Stimulated activated memory B cell treated with anti-CD40 and anti-IgM and Interleukin-4, amounts not matched to agents 10 μg/mL and 1 μg/mL and 100 μg/mL, for 72 hours (primary cell): Measurements from ENCODE around the gene PROB1.
"Not testable (repeated sequence)": the region's sequence is repeated elsewhere in the genome, so short reads cannot be mapped to it uniquely, and the experiment has no call there.

Source experiments
- ATAC-seq: fragments of 150-1000 bp; cut with Tn5 transposase; 2 replicates; pipeline ENCODE4 v1.10.0; 2021
- H3K27ac Mint-ChIP-seq: one replicate; pipeline ENCODE4 v1.8.0; 2022; ENCODE audit warnings: mild to moderate bottlenecking, mixed read lengths
- H3K27me3 Mint-ChIP-seq: one replicate; pipeline ENCODE4 v1.8.0; 2022; ENCODE audit warnings: mixed read lengths
- H3K36me3 Mint-ChIP-seq: one replicate; pipeline ENCODE4 v1.8.0; 2022; ENCODE audit warnings: mixed read lengths
- H3K4me1 Mint-ChIP-seq: one replicate; pipeline ENCODE4 v1.8.0; 2022; ENCODE audit warnings: mixed read lengths
- H3K4me3 Mint-ChIP-seq: one replicate; pipeline ENCODE4 v1.8.0; 2022; ENCODE audit warnings: mild to moderate bottlenecking, moderate library complexity, mixed read lengths
- H3K9me3 Mint-ChIP-seq: one replicate; pipeline ENCODE4 v1.8.0; 2022; ENCODE audit warnings: mixed read lengths

The PROB1 gene, protein sequence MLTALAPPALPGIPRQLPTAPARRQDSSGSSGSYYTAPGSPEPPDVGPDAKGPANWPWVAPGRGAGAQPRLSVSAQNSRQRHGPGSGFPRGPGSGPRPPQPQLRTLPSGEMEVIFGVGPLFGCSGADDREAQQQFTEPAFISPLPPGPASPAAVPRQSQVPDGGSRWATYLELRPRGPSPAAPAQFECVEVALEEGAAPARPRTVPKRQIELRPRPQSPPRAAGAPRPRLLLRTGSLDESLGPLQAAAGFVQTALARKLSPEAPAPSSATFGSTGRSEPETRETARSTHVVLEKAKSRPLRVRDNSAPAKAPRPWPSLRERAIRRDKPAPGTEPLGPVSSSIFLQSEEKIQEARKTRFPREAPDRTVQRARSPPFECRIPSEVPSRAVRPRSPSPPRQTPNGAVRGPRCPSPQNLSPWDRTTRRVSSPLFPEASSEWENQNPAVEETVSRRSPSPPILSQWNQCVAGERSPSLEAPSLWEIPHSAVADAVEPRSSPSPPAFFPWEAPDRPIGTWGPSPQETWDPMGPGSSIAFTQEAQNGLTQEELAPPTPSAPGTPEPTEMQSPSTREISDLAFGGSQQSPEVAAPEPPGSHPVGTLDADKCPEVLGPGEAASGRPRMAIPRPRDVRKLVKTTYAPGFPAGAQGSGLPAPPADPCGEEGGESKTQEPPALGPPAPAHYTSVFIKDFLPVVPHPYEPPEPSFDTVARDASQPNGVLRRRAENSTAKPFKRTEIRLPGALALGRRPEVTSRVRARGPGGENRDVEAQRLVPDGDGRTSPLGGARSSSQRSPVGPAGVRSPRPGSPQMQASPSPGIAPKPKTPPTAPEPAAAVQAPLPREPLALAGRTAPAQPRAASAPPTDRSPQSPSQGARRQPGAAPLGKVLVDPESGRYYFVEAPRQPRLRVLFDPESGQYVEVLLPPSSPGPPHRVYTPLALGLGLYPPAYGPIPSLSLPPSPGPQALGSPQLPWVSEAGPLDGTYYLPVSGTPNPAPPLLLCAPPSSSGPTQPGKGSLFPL

DNA sequence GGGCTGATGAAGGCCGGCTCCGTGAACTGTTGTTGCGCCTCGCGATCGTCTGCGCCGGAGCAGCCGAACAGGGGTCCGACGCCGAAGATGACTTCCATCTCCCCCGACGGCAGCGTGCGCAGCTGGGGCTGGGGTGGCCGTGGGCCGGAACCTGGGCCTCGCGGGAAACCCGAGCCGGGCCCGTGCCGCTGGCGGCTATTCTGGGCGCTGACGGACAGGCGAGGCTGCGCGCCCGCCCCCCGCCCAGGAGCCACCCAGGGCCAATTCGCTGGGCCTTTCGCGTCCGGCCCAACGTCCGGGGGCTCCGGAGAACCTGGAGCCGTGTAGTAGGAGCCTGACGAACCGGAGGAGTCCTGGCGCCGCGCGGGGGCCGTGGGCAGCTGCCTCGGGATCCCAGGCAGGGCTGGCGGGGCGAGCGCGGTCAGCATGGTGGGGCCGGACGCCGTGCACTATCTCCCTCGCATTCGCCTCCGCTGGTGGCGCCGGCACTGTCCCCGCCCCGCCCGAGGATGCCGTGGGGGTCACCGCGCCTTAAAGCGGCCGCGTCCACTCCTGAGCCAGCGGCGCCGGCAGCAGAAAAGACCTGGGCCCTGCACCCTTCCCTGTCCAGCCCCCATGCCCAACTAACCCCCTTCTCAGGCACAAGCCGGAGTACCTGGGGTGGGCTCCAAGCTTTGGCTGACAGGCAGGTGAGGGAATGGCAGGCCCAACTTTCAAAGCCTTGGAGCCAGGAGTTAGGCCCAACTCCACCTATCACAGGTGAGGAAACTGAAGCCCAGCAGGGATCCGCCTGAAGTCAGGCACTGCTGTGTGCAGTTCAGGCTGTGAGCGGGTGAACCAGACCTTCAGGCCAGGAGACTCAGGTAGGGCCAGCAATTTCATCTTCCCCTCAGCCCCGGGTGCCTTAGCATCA, at the start of gene PROB1:
Gene PROB1 (minus strand): TSS at position 451 of the 913 bp plus-strand sequence. CDS start 23 bp downstream, at position 428.
- ATAC-seq: no peak
- H3K27ac Mint-ChIP-seq: peak within 1 kb of the TSS; percentile 98
- no peaks in the 10 kb centered on the region for H3K9me3 Mint-ChIP-seq
- peaks cover 7% of the 10 kb centered on the region for H3K36me3 Mint-ChIP-seq
- peaks cover 61% of the 10 kb centered on the region for H3K4me1 Mint-ChIP-seq
- H3K4me3 Mint-ChIP-seq: peak within 1 kb of the TSS; percentile 96
- no peaks in the 10 kb centered on the region for H3K27me3 Mint-ChIP-seq

DNA sequence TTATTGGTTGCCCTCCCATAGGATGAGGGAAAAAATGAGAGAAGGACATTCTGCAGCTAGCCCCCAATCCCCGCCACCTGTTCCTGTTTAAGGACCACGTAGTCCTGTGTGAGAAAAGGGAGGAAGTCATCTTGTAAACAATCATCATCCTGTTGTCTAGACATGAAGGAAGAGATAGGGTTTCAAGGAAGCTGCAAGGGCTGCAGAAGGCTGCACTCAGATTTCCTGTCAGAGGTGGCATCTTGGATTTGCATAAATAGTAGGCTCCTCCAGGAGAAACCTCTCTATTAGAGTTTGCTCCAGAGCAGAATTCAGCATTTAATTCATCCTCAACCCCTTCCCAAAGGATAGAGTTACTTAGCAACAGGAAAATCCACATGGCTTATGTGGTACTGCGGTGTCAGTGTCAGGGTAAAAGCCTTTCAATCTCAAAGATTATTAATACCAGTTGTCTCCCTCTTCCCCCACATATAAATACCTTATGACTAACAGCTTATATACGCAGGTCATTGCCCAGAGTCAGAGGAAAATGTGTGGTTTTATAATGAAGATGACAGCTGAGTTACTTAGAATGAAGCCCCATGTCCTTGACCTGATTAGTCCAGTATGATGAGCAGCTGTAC, 49.0 kb upstream of the PROB1 start:
- no peak for ATAC-seq
- Mint-ChIP-seq H3K4me3 (no peak overlapping the region), H3K27ac (no peak overlapping the region), H3K27me3 (no peaks in the 10 kb centered on the region), H3K4me1 (peaks cover 38% of the 10 kb centered on the region), H3K36me3 (no peaks in the 10 kb centered on the region), H3K9me3 (no peaks in the 10 kb centered on the region)

DNA sequence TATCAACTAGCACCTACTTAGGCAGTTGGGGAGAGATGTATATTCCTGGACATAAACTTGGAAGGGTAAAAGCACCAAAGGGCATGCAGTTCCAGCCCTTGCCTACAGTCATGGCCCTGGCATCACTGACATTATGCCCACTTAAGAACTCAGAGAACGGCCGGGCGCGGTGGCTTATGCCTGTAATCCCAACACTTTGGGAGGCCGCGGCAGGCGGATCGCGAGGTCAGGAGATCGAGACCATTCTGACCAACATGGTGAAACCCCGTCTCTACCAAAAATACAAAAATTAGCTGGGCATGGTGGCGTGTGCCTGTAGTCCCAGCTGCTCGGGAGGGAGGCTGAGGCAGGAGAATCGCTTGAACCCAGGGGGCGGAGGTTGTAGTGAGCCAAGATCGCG, 45.5 kb upstream of the PROB1 start:
- Mint-ChIP-seq H3K4me1 (peaks cover 27% of the 10 kb centered on the region), H3K36me3 (peaks cover 15% of the 10 kb centered on the region), H3K27ac (peak overlapping the region; percentile 97)
- not testable (repeated sequence) for H3K27me3 Mint-ChIP-seq, ATAC-seq, H3K9me3 Mint-ChIP-seq, H3K4me3 Mint-ChIP-seq

DNA sequence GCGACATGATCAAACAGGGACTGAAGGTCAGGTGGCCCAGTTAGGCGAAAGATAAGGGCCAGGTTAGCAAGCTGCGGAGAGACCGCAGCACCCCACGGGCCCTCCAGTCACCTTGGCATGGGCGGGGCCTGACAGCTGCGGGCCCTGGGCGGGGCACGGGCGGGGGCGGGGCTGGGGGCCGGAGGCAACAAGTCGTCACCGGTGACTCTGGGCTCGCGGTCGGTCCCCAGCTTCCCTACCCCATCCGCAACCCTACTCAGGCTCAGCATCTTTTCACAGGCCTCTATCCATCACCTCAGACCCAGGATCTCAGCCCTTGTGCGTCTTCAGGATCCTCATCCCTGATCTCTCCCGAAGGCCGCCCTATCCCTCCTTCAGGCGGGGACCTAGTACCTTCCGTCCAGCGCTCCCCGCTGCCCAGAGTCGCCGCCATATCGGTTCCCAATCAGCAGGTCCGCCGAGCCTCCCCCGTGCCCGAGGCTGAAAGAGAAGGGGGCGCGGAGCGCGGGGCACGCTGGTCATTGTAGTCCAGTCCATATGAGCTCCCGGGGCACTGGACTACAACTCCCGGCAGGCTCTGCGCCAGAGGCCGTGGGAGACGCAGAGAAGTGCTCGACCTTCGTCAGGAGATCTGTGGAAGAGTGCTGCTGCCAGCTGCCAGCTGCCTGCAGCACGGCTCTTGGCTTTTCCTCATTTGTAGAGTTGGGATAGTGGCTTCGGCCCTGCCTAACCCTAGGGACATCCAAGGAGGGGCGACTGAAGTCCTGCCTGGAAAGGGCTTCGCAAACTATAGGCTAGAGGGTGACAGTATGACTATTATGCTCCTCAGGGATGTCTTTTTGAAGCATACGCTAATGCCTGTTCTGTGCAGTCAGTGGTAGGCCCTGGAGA, 44.4 kb upstream of the PROB1 start, which contains the start of gene DNAJC18:
Gene DNAJC18 (minus strand): TSS at position 513 of the 891 bp plus-strand sequence. CDS start 80 bp downstream, at position 433.
- peak; percentile 99 for ATAC-seq
- Mint-ChIP-seq H3K27me3 (no peaks in the 10 kb centered on the region), H3K27ac (peak within 1 kb of the TSS; percentile 97), H3K9me3 (no peaks in the 10 kb centered on the region), H3K36me3 (peaks cover 15% of the 10 kb centered on the region), H3K4me3 (peak within 1 kb of the TSS; percentile 97), H3K4me1 (peaks cover 27% of the 10 kb centered on the region)

DNA sequence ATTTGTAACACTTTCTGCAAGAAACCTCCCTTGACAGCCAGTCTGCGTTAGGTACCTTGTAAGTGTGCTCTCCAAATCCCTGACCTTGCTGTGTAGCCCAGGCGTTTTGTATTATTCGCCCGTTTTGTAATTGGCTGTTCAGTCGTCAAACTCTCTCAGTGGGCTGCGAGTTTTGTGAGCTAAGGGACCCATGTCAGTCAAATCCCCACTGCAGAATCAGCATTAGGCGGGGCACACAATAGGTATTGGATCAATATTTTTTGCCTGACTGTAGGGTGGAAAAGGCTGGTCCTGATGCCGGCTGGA, 43.8 kb upstream of the PROB1 start:
- H3K9me3 Mint-ChIP-seq: no peaks in the 10 kb centered on the region
- H3K4me1 Mint-ChIP-seq: peaks cover 24% of the 10 kb centered on the region
- peak overlapping the region; percentile 97 for H3K27ac Mint-ChIP-seq
- ATAC-seq: no peak
- no peaks in the 10 kb centered on the region for H3K27me3 Mint-ChIP-seq
- peak overlapping the region; percentile 97 for H3K4me3 Mint-ChIP-seq
- H3K36me3 Mint-ChIP-seq: peaks cover 15% of the 10 kb centered on the region

DNA sequence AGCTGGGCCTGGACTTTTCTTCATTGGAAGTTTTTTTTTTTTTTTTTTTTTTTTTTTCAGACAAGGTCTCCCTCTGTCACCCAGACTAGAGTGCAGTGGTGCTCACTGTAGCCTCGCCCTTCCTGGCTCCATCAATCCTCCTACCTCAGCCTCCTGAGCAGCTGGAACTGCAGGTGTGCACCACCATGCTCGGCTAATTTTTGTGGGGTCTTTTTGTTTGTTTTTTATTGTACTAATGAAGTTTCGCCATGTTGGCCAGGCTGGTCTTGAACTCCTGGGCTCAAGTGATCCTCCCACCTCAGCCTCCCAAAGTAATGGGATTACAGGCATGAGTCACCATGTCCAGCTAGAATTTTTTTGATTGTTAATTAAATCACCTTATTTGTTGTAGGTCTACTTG, 40.8 kb upstream of the PROB1 start:
- Mint-ChIP-seq H3K27ac (no peak overlapping the region), H3K4me1 (peaks cover 22% of the 10 kb centered on the region), H3K9me3 (no peaks in the 10 kb centered on the region), H3K4me3 (no peak overlapping the region), H3K36me3 (peaks cover 15% of the 10 kb centered on the region), H3K27me3 (no peaks in the 10 kb centered on the region)
- no peak for ATAC-seq

DNA sequence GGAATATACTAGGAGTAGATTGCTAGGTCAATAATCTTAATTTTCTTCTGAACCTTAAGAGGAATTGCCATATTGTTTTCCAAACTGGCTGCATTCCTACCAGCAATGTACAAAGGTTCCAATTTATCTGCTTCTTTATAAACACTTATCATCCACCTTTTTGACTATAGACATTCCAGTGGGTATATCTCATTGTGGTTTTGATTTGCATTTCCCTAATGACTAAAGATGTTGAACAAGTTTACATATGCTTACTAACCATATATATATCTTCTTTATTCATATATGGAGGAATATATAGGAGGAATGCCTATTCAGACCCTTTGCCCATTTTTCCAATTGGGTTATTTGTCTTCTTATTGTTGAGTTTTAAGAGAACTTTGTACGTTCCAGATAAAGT, 36.8 kb upstream of the PROB1 start:
- H3K27me3 Mint-ChIP-seq: no peaks in the 10 kb centered on the region
- no peaks in the 10 kb centered on the region for H3K4me1 Mint-ChIP-seq
- H3K4me3 Mint-ChIP-seq: no peak overlapping the region
- no peak for ATAC-seq
- H3K36me3 Mint-ChIP-seq: peaks cover 16% of the 10 kb centered on the region
- H3K27ac Mint-ChIP-seq: no peak overlapping the region
- H3K9me3 Mint-ChIP-seq: no peaks in the 10 kb centered on the region

DNA sequence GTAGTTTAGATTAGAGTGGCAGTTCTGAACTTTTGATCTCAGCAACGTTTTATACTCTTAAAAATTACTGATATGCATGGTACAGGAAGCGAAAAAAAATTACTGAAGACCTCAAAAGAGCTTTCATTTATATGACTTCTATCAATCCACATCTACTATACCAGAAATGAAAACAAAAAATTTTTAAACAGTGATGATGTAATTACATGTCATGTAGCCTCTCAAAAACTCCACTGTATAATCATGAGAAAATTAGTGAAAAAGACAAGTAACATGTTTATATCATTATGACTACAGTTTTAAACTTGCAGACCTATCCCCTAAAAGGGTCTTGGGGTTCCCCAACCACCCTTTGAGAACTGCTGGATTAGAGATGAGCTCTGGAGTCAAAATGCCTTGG, 35.1 kb upstream of the PROB1 start:
- Mint-ChIP-seq H3K9me3 (no peaks in the 10 kb centered on the region), H3K4me3 (no peak overlapping the region), H3K36me3 (peaks cover 16% of the 10 kb centered on the region), H3K27me3 (no peaks in the 10 kb centered on the region), H3K27ac (no peak overlapping the region), H3K4me1 (no peaks in the 10 kb centered on the region)
- no peak for ATAC-seq

DNA sequence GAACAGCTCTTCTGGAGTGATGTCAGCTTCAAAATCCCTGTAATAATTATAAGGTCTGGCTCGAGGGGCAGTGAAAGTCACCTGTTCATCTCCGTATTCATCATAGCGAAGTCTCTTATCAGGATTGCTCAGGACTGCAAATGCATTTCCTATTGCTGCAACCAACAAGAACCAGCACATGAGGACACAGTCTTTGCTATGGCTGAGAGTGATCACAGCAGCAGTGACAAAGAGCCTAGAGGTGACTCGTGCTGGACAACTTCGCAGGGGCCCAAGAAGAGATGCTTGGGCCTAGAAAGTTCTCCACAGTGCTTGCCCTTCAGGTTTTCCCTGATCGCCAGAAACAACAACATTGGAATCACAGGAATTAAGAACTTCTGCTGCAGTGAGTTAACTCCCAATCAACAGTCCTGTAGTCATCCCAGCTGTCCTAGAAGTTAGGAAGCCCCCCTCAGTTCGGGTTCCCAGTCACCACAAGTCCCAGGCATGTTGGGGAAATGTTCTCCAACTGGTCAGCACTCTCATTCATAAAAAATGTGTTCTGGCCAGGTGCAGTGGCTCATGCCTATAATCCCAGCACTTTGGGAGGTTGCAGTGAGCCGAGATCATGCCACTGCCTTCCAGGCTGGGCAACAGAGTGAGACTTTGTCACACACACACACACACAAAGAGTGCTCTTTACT, 31.4 kb upstream of the PROB1 start:
- no peak overlapping the region for H3K27ac Mint-ChIP-seq
- peaks cover 6% of the 10 kb centered on the region for H3K4me1 Mint-ChIP-seq
- H3K27me3 Mint-ChIP-seq: no peaks in the 10 kb centered on the region
- no peaks in the 10 kb centered on the region for H3K9me3 Mint-ChIP-seq
- no peak for ATAC-seq
- H3K4me3 Mint-ChIP-seq: no peak overlapping the region
- H3K36me3 Mint-ChIP-seq: peaks cover 35% of the 10 kb centered on the region

DNA sequence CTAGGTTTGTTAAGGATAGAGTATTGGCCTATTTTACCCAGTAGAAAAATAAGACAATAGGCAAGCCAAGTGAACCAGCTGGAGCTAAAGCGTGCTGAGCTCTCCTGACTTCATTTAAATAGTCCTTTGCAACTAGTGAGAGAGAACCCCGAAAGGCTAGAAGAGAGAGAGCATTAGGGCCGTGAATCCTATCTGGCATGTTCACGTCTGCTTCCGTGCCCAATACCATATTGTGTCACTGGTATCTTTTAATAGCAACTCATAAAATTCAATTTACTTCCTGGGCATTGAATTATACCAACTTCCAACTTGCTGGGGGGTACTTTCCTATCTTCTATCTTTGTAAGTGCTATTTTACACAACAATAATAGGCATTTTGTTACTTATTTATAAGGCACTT, 30.6 kb upstream of the PROB1 start:
- H3K27ac Mint-ChIP-seq: no peak overlapping the region

DNA sequence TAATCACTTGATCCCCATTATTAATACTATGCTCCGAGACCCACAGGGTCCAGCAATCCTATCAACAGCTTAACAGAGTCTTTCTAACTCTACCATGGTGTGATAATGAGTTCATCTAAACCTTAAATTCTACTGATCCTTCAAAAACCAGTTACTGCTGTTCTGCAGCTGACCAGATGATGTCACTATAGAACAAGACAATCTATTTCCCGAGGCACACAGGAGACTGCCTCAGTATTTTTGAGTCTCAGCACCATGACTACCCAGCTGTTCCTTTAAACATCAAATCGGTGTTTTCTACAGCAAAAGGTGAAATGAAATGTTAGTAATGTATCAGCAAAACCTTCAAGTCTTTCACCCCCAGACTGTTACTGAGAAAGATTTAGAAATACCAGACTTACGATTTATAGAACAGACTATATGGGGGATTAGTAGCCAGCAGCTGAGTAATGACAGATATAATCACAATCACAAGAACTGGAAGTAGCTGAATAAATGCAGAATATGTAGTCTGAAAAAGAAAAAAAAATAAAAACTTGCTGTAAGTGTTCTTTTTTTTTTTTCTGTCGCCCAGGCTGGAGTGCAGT, 27.5 kb upstream of the PROB1 start:
- Mint-ChIP-seq H3K27me3 (no peaks in the 10 kb centered on the region), H3K36me3 (peaks cover 52% of the 10 kb centered on the region), H3K27ac (peak overlapping the region; percentile 11), H3K4me3 (no peak overlapping the region), H3K9me3 (no peaks in the 10 kb centered on the region), H3K4me1 (peaks cover 6% of the 10 kb centered on the region)
- ATAC-seq: peak; percentile 83

More for the DNA sequence above, 30.6 kb upstream of the PROB1 start:
- H3K4me3 Mint-ChIP-seq: no peak overlapping the region
- no peak for ATAC-seq
- H3K9me3 Mint-ChIP-seq: no peaks in the 10 kb centered on the region
- peaks cover 41% of the 10 kb centered on the region for H3K36me3 Mint-ChIP-seq
- peaks cover 6% of the 10 kb centered on the region for H3K4me1 Mint-ChIP-seq
- H3K27me3 Mint-ChIP-seq: no peaks in the 10 kb centered on the region

DNA sequence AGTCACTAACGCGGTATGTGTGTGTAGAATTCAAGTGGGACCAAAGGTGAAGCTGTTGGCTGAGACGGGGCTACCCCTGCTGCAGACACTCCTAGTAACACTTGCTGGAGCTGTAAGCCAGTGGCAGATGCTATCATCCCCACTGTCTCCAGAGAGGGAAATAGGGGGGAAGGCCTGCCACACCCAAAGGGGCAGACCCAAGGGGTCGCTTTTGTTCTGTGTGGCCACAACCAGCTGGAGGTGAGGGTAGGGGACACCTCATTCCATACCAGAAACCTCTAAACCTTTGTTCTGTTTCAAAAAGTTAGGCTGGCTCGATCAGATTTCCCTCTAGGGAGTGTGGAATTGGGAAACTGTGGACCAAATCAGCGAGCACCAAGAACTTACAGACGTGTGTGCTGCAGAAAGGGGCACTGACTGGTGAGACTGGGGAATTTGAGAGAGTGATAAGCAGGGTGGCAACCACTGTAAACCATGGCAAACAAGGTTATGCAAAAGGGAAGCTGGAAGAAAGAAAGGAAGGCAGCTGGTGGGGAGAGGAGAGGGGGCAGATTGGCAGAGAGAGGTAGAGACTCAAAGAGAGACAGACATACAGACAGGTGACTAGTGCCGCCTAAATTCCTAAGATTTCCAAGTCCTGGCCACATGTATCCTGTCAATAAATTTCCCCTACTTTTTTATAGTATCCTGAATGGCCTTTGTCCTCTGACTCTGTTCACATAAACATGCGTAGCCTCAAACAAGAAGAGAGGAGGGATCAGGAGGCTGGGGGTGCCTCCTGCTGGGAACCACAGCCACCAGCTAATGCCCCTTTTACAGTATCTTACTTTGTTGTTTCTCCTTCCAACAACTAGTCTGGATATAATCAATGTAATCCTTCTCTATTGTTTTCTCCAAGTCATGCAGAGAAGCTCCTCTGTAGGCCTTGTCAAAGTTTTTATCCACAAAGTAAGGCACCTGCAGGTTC, 24.6 kb upstream of the PROB1 start:
- Mint-ChIP-seq H3K27me3 (no peaks in the 10 kb centered on the region), H3K27ac (no peak overlapping the region), H3K4me3 (no peak overlapping the region), H3K36me3 (peaks cover 42% of the 10 kb centered on the region), H3K4me1 (peaks cover 6% of the 10 kb centered on the region), H3K9me3 (no peaks in the 10 kb centered on the region)
- ATAC-seq: no peak
